Measurements from ENCODE around the gene PCGF1. TPM values are rescaled to one million over a fixed set of nuclear protein-coding genes. Genes with fewer than 3 reads are reported as not detected.
"Not testable (repeated sequence)": the region's sequence is repeated elsewhere in the genome, so short reads cannot be mapped to it uniquely, and the experiment has no call there.

The PCGF1 gene
- total and polyA plus RNA-seq, 8 donors, result 1.9 to 49.6 (median 14.7) TPM

GRCh38 chr2:74489906-74490305 lies 17.6 kb downstream of the PCGF1 start:
- no peaks in the 10 kb centered on the region for H3K27me3 ChIP-seq
- whole genome bisulfite sequencing, 5 donors, result 92 to 97% (median 95%) methylated on average over 7 to 9 of the region's 9 CpGs
- no peaks in the 10 kb centered on the region for H3K9me3 ChIP-seq
- peaks cover 49 to 97% (median 93%) of the 10 kb centered on the region in 4 donors for H3K36me3 ChIP-seq
- H3K4me3 ChIP-seq, result no peak overlapping the region
- no peak for DNase-seq
- TF ChIP-seq POLR2AphosphoS5 (IDR thresholded peaks at IDR 0.05) (no peak), EP300 (IDR thresholded peaks at IDR 0.05) (no peak), POLR2A (IDR thresholded peaks at IDR 0.05) (no peak), CTCF (IDR thresholded peaks at IDR 0.05) (no peak)
- no peak overlapping the region for H3K27ac ChIP-seq
- H3K4me1 ChIP-seq, result peaks cover 0 to 11% (median 2%) of the 10 kb centered on the region in 4 donors
- intact Hi-C loops (cut with DNase I; ENCODE audit: low total_unique reads), result no loop called here

- no peak for DNase-seq
- H3K27me3 ChIP-seq, result no peaks in the 10 kb centered on the region
- TF ChIP-seq POLR2A (IDR thresholded peaks at IDR 0.05) (no peak), POLR2AphosphoS5 (IDR thresholded peaks at IDR 0.05) (no peak), CTCF (IDR thresholded peaks at IDR 0.05) (no peak), EP300 (IDR thresholded peaks at IDR 0.05) (no peak)
- H3K27ac ChIP-seq, result no peak overlapping the region
- WGBS, 5 donors, result 87 to 94% (median 93%) methylated on average over 9 of the region's 9 CpGs
- H3K9me3 ChIP-seq, result no peaks in the 10 kb centered on the region
- peaks cover 47 to 91% (median 86%) of the 10 kb centered on the region in 4 donors for H3K36me3 ChIP-seq
- H3K4me1 ChIP-seq, result peaks cover under 1 to 18% (median 8%) of the 10 kb centered on the region in 4 donors
- H3K4me3 ChIP-seq, result no peak overlapping the region
- intact Hi-C loops (cut with DNase I; ENCODE audit: low total_unique reads), result no loop called here
These were observed 18.6 kb downstream of the PCGF1 start for GRCh38 chr2:74488643-74489481.

GRCh38 chr2:74486141-74486540 lies 21.4 kb downstream of the PCGF1 start:
- intact Hi-C loops (cut with DNase I; ENCODE audit: low total_unique reads), result no loop called here
- DNase-seq, result no peak
- peaks cover 20 to 65% (median 60%) of the 10 kb centered on the region in 4 donors for H3K36me3 ChIP-seq
- WGBS, 5 donors, result 70 to 92% (median 75%) methylated on average over 2 of the region's 2 CpGs
- H3K4me1 ChIP-seq, result peaks cover 16 to 36% (median 27%) of the 10 kb centered on the region in 4 donors
- no peaks in the 10 kb centered on the region for H3K9me3 ChIP-seq
- no peak overlapping the region for H3K4me3 ChIP-seq
- H3K27me3 ChIP-seq, result no peaks in the 10 kb centered on the region
- TF ChIP-seq EP300 (IDR thresholded peaks at IDR 0.05), result no peak
- no peak for TF ChIP-seq POLR2A (IDR thresholded peaks at IDR 0.05)
- no peak for TF ChIP-seq POLR2AphosphoS5 (IDR thresholded peaks at IDR 0.05)
- no peak for TF ChIP-seq CTCF (IDR thresholded peaks at IDR 0.05)
- H3K27ac ChIP-seq, result no peak overlapping the region

GRCh38 chr2:74483675-74484164 lies 23.8 kb downstream of the PCGF1 start:
- H3K9me3 ChIP-seq, DNase-seq, H3K27me3 ChIP-seq: not testable (repeated sequence)
- intact Hi-C loops (cut with DNase I; ENCODE audit: low total_unique reads), result loop anchor here (5.0 kb wide), 1 partner anchor 104 kb away; no protein-coding TSS in a partner anchor
- Histone ChIP-seq H3K36me3 (peaks cover 9 to 63% (median 57%) of the 10 kb centered on the region in 4 donors), H3K27ac (peak overlapping the region in 4 of 5 donors; percentile 91 to 94 (median 92)), H3K4me1 (peaks cover 20 to 49% (median 41%) of the 10 kb centered on the region in 4 donors), H3K4me3 (peak overlapping the region; percentile 76 to 98 (median 92))
- WGBS, 5 donors, result 75 to 80% (median 77%) methylated on average over 19 of the region's 19 CpGs
